Activated CD8-positive, alpha-beta T cell treated with anti-CD3 and anti-CD28 coated beads for 36 hours (primary cell): ENCODE measurements around the gene TBX4. TPM values are rescaled to one million over a fixed set of nuclear protein-coding genes. Genes with fewer than 3 reads are reported as not detected.

Experiments
- ATAC-seq: fragments of 200-7000 bp; cut with Tn5 transposase; one replicate; pipeline ENCODE4 v1.10.0; 2021; ENCODE audit warnings: mild to moderate bottlenecking, moderate library complexity
- CTCF ChIA-PET: fragments of 350-600 bp; sonication (Branson Sonifier 250); formaldehyde crosslinking; loops from one replicate; lab custom pipeline; 2021; ENCODE audit warnings: antibody characterized with exemption; lab: Charles Lee
- POLR2A ChIA-PET: fragments of 350-600 bp; sonication (Branson Sonifier 250); formaldehyde crosslinking; loops from one replicate; lab custom pipeline; 2021; ENCODE audit warnings: antibody characterized with exemption; lab: Charles Lee
- DNase-seq: peaks from one replicate; pipeline ENCODE4 v3.0.0-alpha.2; 2020
- H3K27ac Mint-ChIP-seq: one replicate; pipeline ENCODE4 v1.8.0; 2021; ENCODE audit warnings: mild to moderate bottlenecking, mixed read lengths
- H3K27me3 Mint-ChIP-seq: one replicate; pipeline ENCODE4 v1.8.0; 2021; ENCODE audit warnings: mixed read lengths
- H3K36me3 Mint-ChIP-seq: one replicate; pipeline ENCODE4 v1.8.0; 2021; ENCODE audit warnings: low read depth, mixed read lengths
- H3K4me1 Mint-ChIP-seq: one replicate; pipeline ENCODE4 v1.8.0; 2021; ENCODE audit warnings: low read depth, mixed read lengths
- H3K4me3 Mint-ChIP-seq: one replicate; pipeline ENCODE4 v1.8.0; 2021; ENCODE audit warnings: mild to moderate bottlenecking, moderate library complexity, mixed read lengths
- H3K9me3 Mint-ChIP-seq: one replicate; pipeline ENCODE4 v1.8.0; 2021; ENCODE audit warnings: mixed read lengths
- intact Hi-C: fragments of 100-400 bp; cut with micrococcal nuclease; formaldehyde crosslinking; loops from one replicate; pipeline ENCODE4 v1.10.0; 2022
- total RNA-seq, 2 experiments: library from RNA; stranded (reverse); gene quantifications; one replicate each; pipeline ENCODE4 v1.2.3, GENCODE V29; 2021
- TF ChIP-seq, protein P1 (sequence below): fragments of 200-600 bp; IDR thresholded peaks from one replicate; pipeline ENCODE4 v1.8.0; 2022; ENCODE audit warnings: antibody characterized with exemption, mild to moderate bottlenecking

The TBX4 gene
- total RNA-seq, 2 experiments from 2014 or later, result not detected

DNA sequence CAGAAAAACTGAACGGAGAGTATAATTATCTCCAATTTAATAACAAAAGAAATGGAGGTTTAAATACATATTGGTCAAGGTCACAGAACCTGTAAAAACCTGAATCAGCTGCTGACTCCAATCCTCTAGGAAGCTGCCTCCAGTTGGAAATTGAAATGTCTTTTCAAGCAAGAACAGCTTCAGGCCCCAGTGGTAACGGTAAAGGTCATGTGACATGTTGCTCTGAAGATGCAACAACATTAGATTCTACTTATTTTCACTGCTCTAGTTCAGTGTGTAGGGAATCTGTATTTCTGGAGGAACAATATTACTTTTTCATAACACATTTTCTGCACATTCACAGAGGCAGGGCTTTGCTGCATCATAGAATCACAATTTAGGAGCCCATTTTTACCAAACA is 58.8 kb downstream of the TBX4 start:
- Mint-ChIP-seq H3K4me1 (no peaks in the 10 kb centered on the region), H3K27ac (no peak overlapping the region), H3K36me3 (no peaks in the 10 kb centered on the region), H3K27me3 (peaks cover 9% of the 10 kb centered on the region), H3K4me3 (no peak overlapping the region), H3K9me3 (no peaks in the 10 kb centered on the region)
- intact Hi-C loops, result no loop called here
- TF ChIP-seq, protein P1, sequence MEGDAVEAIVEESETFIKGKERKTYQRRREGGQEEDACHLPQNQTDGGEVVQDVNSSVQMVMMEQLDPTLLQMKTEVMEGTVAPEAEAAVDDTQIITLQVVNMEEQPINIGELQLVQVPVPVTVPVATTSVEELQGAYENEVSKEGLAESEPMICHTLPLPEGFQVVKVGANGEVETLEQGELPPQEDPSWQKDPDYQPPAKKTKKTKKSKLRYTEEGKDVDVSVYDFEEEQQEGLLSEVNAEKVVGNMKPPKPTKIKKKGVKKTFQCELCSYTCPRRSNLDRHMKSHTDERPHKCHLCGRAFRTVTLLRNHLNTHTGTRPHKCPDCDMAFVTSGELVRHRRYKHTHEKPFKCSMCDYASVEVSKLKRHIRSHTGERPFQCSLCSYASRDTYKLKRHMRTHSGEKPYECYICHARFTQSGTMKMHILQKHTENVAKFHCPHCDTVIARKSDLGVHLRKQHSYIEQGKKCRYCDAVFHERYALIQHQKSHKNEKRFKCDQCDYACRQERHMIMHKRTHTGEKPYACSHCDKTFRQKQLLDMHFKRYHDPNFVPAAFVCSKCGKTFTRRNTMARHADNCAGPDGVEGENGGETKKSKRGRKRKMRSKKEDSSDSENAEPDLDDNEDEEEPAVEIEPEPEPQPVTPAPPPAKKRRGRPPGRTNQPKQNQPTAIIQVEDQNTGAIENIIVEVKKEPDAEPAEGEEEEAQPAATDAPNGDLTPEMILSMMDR, result no peak
- DNase-seq, result no peak
- ATAC-seq, result no peak
- ChIA-PET CTCF (interaction anchor here (0.9 kb wide), 1 partner anchor 99 kb away, joined by 3 read pairs; no protein-coding TSS in a partner anchor), POLR2A (no interaction called here)

DNA sequence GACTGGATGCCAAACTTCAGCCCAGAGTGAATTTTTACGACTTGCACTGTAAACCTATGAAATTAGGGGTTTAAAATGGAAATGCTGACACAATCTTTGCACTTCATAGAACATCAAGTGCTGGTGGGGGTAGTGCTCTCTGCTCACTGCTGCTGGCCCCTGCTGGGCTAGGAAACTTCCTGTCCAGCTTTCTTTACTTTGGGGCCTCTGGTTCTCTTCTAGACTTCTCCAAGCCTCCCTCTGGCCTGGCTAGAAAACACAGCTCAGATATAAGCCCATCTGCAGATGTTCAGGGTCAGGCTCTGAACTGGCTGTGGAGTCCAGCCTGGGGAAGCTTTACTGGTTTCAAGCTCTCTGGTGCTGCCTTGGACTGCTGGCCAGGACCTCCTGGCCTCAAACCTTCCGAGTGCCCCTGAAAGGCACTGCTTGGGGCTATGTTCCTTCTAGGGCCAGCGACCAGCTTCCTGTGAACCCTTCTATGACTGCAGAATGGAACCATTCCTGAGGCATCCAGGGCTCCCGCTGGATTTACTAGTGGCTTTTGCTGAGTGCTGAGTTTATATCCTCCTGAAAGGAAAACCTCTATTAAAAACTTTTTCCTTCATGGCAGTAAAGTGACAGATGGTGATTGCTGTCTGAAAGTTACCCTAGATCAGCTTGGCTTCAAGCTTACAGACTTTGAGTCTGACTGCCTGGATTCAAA is 59.4 kb downstream of the TBX4 start:
- TF ChIP-seq, protein P1, result no peak
- no peaks in the 10 kb centered on the region for H3K9me3 Mint-ChIP-seq
- POLR2A ChIA-PET, result no interaction called here
- H3K4me1 Mint-ChIP-seq, result no peaks in the 10 kb centered on the region
- intact Hi-C loops, result no loop called here
- no peaks in the 10 kb centered on the region for H3K36me3 Mint-ChIP-seq
- no peak overlapping the region for H3K27ac Mint-ChIP-seq
- CTCF ChIA-PET, result interaction anchor here (0.9 kb wide), 1 partner anchor 100 kb away, joined by 3 read pairs; no protein-coding TSS in a partner anchor
- peaks cover 6% of the 10 kb centered on the region for H3K27me3 Mint-ChIP-seq
- no peak overlapping the region for H3K4me3 Mint-ChIP-seq
- no peak for DNase-seq
- ATAC-seq, result no peak

DNA sequence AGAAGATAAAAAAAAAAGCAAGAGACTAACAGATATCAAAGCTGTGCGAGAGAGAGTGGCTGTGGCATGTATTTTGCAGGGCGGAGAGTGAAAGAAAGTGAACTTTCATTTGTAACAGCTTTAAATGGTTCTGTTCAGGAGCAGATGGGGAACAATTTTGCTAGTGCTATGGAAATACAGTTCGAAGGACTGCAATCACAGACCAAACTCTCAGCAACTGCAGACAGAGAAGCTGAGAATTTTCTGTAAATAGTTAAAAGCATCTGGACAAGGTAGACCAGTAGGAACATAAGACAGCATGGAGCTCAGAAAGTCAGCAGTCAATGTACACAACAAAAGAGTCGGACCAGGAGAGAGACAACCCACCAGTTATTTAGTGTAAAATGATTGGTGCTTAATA is 62.3 kb downstream of the TBX4 start:
- H3K27ac Mint-ChIP-seq, result no peak overlapping the region
- H3K4me1 Mint-ChIP-seq, result no peaks in the 10 kb centered on the region
- TF ChIP-seq, protein P1, result no peak
- intact Hi-C loops, result no loop called here
- CTCF ChIA-PET, result interaction anchor here (1.4 kb wide), 1 partner anchor 11 kb away, joined by 3 read pairs; no protein-coding TSS in a partner anchor
- ATAC-seq (no peak), DNase-seq (no peak)
- POLR2A ChIA-PET, result no interaction called here
- H3K9me3 Mint-ChIP-seq, result no peaks in the 10 kb centered on the region
- H3K4me3 Mint-ChIP-seq, result no peak overlapping the region
- no peaks in the 10 kb centered on the region for H3K36me3 Mint-ChIP-seq
- no peaks in the 10 kb centered on the region for H3K27me3 Mint-ChIP-seq

DNA sequence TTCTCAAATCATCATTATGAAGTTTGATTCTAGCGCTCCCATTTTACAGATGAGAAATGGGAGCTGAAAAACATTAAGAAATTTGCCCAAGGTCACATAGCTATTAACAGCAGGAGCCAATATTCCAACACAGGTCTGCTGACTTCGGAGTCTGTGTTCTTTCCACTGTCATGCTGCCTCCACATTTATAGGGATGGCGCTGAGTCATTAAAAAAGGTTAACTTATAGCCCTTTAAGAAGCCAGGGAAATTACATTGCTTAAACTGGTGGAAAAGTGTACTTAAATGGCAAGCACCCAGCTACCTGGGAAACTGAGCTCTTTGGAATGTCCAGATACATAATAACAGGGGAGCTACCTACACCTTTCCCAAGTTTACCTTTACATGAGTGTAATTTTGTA is 65.0 kb downstream of the TBX4 start:
- Mint-ChIP-seq H3K36me3 (no peaks in the 10 kb centered on the region), H3K27ac (no peak overlapping the region), H3K9me3 (no peaks in the 10 kb centered on the region), H3K4me3 (no peak overlapping the region), H3K27me3 (peaks cover 6% of the 10 kb centered on the region), H3K4me1 (no peaks in the 10 kb centered on the region)
- DNase-seq (no peak), ATAC-seq (no peak)
- ChIA-PET CTCF (interaction anchor here (1.4 kb wide), 1 partner anchor 69 kb away, joined by 3 read pairs; no protein-coding TSS in a partner anchor), POLR2A (interaction anchor here (0.6 kb wide), 1 partner anchor 38 kb away, joined by 3 read pairs; no protein-coding TSS in a partner anchor)
- TF ChIP-seq, protein P1, result no peak
- intact Hi-C loops, result no loop called here

DNA sequence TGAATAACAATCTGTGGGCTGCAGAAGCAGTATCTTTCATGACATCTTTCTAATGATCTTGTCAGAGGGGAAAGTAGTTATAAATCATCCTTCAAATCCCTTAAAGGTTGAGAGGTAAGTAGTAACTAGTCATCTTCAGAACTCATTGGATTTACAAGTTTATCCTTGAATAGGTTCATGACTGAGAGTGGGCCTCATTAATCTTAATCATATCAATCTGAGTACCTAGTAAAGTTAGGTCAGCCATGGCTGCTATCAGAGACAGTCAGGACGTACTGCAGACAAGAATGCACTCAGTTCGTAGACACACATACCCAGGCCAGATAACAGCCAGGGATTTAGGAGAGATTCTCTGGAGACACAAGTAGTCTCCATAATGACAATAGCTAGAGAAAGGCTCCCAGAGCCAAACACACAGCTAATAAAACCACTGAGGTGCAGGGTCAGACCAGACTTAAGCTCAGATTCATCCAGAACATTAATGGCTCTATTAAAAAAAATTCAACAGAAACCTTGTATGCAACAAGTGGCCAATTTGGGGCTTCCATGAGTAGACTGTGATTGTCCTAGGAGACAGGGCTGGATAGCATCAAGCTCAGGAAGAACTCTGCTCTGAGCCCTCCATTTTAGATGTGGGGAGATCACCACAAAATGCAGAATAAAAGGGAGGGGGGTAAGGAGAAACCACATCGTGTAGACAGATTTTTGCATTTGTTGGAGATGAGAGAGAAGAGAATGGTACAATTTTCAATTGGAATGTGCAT is 65.8 kb downstream of the TBX4 start:
- ChIA-PET POLR2A (no interaction called here), CTCF (no interaction called here)
- Mint-ChIP-seq H3K4me3 (no peak overlapping the region), H3K27me3 (peaks cover 8% of the 10 kb centered on the region), H3K4me1 (no peaks in the 10 kb centered on the region), H3K9me3 (no peaks in the 10 kb centered on the region), H3K36me3 (no peaks in the 10 kb centered on the region), H3K27ac (no peak overlapping the region)
- intact Hi-C loops, result no loop called here
- TF ChIP-seq, protein P1, result no peak
- ATAC-seq (no peak), DNase-seq (no peak)
